ENCODE results near the gene HINT2.

The HINT2 gene

DNA sequence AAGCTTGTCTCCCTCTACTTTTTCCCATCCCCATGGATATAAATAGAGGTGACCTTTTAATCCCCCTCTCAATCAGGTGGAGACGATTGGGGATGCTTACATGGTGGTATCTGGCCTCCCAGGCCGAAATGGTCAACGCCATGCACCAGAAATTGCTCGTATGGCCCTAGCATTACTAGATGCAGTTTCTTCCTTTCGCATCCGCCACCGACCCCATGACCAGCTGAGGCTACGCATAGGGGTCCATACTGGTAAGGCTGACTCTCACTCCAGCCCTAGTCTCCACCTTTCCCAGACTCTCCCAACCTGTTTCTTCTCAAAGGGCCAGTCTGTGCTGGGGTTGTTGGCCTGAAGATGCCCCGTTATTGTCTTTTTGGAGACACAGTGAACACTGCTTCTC is 6.4 kb downstream of the HINT2 start:
- H3K27me3 ChIP-seq (replicated peaks), result no peaks in the 10 kb centered on the region
- peaks cover 3% of the 10 kb centered on the region for H3K36me3 ChIP-seq (replicated peaks)
- no peak overlapping the region for H3K27ac ChIP-seq
- no peak overlapping the region for H3K4me3 ChIP-seq (ENCODE audit: low read depth, low read length)
- TF ChIP-seq, protein P1, sequence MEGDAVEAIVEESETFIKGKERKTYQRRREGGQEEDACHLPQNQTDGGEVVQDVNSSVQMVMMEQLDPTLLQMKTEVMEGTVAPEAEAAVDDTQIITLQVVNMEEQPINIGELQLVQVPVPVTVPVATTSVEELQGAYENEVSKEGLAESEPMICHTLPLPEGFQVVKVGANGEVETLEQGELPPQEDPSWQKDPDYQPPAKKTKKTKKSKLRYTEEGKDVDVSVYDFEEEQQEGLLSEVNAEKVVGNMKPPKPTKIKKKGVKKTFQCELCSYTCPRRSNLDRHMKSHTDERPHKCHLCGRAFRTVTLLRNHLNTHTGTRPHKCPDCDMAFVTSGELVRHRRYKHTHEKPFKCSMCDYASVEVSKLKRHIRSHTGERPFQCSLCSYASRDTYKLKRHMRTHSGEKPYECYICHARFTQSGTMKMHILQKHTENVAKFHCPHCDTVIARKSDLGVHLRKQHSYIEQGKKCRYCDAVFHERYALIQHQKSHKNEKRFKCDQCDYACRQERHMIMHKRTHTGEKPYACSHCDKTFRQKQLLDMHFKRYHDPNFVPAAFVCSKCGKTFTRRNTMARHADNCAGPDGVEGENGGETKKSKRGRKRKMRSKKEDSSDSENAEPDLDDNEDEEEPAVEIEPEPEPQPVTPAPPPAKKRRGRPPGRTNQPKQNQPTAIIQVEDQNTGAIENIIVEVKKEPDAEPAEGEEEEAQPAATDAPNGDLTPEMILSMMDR (IDR thresholded peaks at IDR 0.05; ENCODE audit: low read depth, low read length, missing control alignments), result no peak
- no peak for DNase-seq
- in situ Hi-C loops (cut with HindIII; ENCODE audit: low pct_ligation_motif_present, low sequenced_read_pairs), result no loop called here

DNA sequence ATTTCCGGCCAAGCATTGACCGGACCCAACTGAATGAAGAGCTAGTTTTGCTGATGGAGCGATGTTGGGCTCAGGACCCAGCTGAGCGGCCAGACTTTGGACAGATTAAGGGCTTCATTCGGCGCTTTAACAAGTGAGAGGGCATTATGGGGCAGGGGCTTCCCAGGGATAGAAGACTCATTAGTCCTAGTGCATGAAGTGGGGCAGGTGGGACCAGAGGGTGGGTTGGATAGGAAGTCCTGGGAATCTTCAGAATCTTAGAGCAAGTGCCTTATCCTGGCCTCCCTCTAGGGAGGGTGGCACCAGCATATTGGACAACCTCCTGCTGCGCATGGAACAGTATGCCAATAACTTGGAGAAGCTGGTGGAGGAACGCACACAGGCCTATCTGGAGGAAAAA is 8.7 kb downstream of the HINT2 start:
- Histone ChIP-seq H3K4me3 (ENCODE audit: low read depth, low read length) (no peak overlapping the region), H3K36me3 (replicated peaks) (peaks cover 5% of the 10 kb centered on the region), H3K27ac (no peak overlapping the region), H3K27me3 (replicated peaks) (no peaks in the 10 kb centered on the region)
- in situ Hi-C loops (cut with HindIII; ENCODE audit: low pct_ligation_motif_present, low sequenced_read_pairs), result no loop called here
- DNase-seq, result no peak
- TF ChIP-seq, protein P1 (IDR thresholded peaks at IDR 0.05; ENCODE audit: low read depth, low read length, missing control alignments), result no peak

DNA sequence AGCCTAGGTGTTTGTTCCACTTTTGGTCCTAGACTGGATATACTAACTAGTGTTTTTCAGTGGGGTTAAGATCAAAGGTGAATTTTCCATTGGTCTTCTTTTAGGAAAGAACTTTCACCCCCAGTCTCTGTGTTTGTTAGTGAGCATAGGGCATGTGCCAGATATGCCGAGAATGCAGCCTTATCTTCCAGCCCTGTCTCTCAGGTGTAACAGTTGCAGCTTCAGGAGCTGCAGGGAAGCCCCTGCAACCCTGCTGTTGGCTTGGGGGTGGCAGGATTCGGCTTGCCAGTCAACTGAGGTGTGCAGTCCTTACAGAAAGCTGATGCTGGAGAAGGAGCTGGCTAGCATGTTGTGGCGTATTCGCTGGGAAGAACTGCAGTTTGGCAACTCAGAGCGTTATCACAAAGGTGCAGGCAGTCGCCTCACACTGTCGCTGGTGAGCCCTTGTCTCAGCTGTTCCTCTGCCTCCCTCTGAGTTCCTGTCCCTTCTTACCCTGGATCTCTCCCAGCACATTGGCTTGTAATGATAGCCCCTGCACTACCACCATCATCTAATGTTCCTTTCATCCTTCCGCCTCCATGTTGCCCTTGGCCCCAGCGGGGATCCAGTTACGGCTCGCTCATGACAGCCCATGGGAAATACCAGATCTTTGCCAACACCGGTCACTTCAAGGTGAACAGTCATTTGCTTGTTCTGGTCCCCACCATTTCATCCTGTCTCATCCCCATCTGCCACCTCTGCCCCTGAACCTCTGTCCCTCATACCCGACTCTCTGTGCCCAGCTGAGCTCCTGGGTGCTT is 13.3 kb downstream of the HINT2 start:
- TF ChIP-seq, protein P1 (IDR thresholded peaks at IDR 0.05; ENCODE audit: low read depth, low read length, missing control alignments), result no peak
- H3K4me3 ChIP-seq (ENCODE audit: low read depth, low read length), result no peak overlapping the region
- in situ Hi-C loops (cut with HindIII; ENCODE audit: low pct_ligation_motif_present, low sequenced_read_pairs), result no loop called here
- no peak for DNase-seq
- peaks cover 5% of the 10 kb centered on the region for H3K36me3 ChIP-seq (replicated peaks)
- no peak overlapping the region for H3K27ac ChIP-seq
- no peaks in the 10 kb centered on the region for H3K27me3 ChIP-seq (replicated peaks)

DNA sequence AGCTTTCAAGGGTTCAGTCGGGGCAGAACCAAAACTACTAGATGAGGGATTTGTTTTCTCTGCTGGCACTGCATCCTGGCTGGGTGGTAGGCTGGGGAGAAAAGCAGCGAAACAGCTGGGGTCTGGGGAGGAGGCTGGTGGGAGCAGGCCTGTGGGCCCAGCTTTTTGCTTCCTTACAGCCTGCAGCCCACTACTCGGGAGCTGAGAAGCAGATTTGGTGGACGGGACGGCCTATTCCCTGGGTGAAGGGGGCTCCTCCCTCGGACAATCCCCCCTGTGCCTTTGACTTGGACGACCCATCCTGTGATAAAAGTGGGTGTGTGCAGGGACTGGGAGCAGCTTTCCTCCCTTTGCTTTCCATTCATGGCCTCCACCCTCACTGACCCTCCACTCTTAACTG is 14.3 kb downstream of the HINT2 start:
- Histone ChIP-seq H3K27me3 (replicated peaks) (no peaks in the 10 kb centered on the region), H3K4me3 (ENCODE audit: low read depth, low read length) (no peak overlapping the region), H3K36me3 (replicated peaks) (peaks cover 2% of the 10 kb centered on the region), H3K27ac (no peak overlapping the region)
- in situ Hi-C loops (cut with HindIII; ENCODE audit: low pct_ligation_motif_present, low sequenced_read_pairs), result no loop called here
- TF ChIP-seq, protein P1 (IDR thresholded peaks at IDR 0.05; ENCODE audit: low read depth, low read length, missing control alignments), result no peak
- no peak for DNase-seq

DNA sequence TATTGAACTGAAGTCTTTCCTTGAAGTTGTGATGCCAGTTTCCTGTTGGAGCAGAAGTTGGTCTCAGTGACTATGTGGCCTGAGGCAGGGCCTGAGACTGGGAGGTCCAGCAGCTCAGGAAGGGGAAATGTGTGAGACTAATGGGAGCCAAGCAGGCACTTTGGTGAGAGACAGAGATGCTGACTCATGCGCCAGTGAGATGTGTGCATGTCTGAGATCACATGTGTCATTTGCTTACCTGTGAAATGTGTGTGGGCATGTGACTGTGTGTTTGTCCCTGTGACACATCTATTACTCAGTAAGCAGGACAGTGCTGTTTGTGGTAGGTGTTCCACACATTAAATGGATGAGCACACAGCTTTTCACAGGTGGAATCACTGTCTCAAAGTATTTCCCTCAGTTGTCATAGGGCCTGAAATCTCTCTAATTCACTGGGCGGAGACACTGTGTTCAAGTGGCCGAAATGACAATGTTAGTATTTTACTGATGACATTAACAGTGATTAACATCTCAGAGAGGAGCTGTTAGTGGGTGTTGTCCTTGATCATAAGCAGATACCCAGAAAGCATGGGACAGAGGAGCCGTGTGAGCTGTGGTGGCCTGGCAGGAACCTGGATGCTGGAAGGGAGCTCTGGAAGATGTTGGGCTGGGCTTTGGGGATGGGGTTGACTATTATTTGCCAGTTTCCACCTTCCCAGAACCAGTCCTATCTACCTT is 16.0 kb downstream of the HINT2 start:
- H3K4me3 ChIP-seq (ENCODE audit: low read depth, low read length), result no peak overlapping the region
- no peak overlapping the region for H3K27ac ChIP-seq
- H3K36me3 ChIP-seq (replicated peaks), result peaks cover 2% of the 10 kb centered on the region
- no peaks in the 10 kb centered on the region for H3K27me3 ChIP-seq (replicated peaks)
- peak; percentile 31 for DNase-seq
- TF ChIP-seq, protein P1 (IDR thresholded peaks at IDR 0.05; ENCODE audit: low read depth, low read length, missing control alignments), result no peak
- in situ Hi-C loops (cut with HindIII; ENCODE audit: low pct_ligation_motif_present, low sequenced_read_pairs), result no loop called here
